Rectal smooth muscle tissue (tissue), 1 donor: ENCODE data around the gene IPO5.

Experiments
- H3K27ac ChIP-seq: one replicate; pipeline ENCODE4 v1.7.0; 2013; ENCODE audit warnings: low read depth, low read length, inconsistent platforms
- H3K27me3 ChIP-seq: one replicate; pipeline ENCODE4 v1.7.0; 2013; ENCODE audit warnings: low read length; ENCODE audit not compliant: control insufficient read depth, insufficient read depth
- H3K36me3 ChIP-seq: one replicate; pipeline ENCODE4 v1.7.0; 2013; ENCODE audit warnings: low read length; ENCODE audit not compliant: control insufficient read depth, insufficient read depth
- H3K4me1 ChIP-seq: one replicate; pipeline ENCODE4 v1.7.0; 2013; ENCODE audit warnings: low read length; ENCODE audit not compliant: control insufficient read depth, insufficient read depth
- H3K4me3 ChIP-seq: one replicate; pipeline ENCODE4 v1.7.0; 2013; ENCODE audit warnings: low read length
- H3K9ac ChIP-seq: one replicate; pipeline ENCODE4 v1.7.0; 2013; ENCODE audit warnings: low read length

The IPO5 gene

DNA sequence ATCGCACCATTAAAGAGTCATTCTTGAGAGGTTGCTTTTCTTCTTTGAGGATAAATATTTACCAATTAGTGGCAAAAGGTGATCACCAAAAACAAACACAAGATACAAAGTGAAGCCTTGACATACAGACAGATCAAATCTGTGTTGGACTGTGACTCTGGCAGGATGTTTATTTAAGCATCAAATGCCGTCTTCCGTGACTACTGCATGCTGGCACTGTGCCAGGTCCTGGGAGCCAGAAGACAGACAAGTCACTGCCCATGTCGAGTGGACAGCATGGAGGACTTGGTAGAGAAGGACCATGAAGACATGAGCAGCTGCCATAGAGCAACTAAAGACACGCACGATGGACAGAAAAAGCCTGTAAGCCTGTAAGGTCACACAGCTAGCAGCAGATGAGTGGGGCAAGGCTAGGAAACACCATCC, 96.6 kb downstream of the IPO5 start:
- H3K4me3 ChIP-seq: no peak overlapping the region
- no peaks in the 10 kb centered on the region for H3K27me3 ChIP-seq
- H3K4me1 ChIP-seq: no peaks in the 10 kb centered on the region
- no peak overlapping the region for H3K9ac ChIP-seq
- no peaks in the 10 kb centered on the region for H3K36me3 ChIP-seq
- H3K27ac ChIP-seq: no peak overlapping the region

DNA sequence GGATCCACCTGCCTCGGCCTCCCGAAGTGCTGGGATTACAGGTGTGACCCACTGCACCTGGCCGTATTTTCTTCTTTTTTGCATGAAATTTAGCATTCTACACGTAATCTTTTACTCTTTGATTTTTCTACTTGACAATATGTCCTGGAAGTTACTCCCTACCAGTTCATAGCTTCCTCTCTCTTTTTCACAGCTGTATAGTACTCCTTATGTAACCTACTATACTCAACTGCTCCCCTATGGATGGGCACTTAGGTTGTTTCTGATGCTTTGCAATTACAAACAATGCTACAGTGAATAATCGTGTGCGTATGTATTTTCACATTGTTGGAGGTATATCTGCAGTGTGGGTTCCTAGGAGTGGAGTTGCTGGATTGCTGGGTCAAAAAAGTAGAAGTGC, 98.9 kb downstream of the IPO5 start:
- H3K4me3 ChIP-seq: no peak overlapping the region
- H3K27me3 ChIP-seq: no peaks in the 10 kb centered on the region
- no peak overlapping the region for H3K27ac ChIP-seq
- H3K4me1 ChIP-seq: no peaks in the 10 kb centered on the region
- H3K9ac ChIP-seq: no peak overlapping the region
- H3K36me3 ChIP-seq: no peaks in the 10 kb centered on the region

DNA sequence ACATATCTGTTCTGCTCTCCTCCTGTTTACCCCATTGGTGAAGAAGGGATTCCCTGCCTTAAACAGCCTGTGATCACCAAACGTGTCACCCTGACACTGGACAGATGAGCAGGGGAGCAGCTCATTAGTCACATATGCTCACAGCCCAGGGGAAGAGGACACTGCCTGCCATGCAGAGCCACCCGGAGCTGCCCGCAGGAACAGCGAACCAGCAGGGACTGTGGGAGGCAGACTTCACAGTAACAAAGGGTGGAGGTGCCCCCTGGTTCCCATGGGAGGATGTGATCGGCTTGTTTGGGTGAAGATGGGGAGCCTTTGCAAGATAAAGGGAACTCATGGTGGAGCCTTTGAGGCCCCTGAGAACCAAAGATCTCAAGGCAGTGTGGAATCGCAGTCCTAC, 100.8 kb downstream of the IPO5 start:
- Histone ChIP-seq H3K36me3 (no peaks in the 10 kb centered on the region), H3K9ac (no peak overlapping the region), H3K27me3 (no peaks in the 10 kb centered on the region), H3K4me3 (no peak overlapping the region), H3K27ac (no peak overlapping the region), H3K4me1 (no peaks in the 10 kb centered on the region)

- Histone ChIP-seq H3K27me3 (no peaks in the 10 kb centered on the region), H3K4me1 (no peaks in the 10 kb centered on the region), H3K9ac (no peak overlapping the region), H3K4me3 (no peak overlapping the region), H3K36me3 (no peaks in the 10 kb centered on the region), H3K27ac (no peak overlapping the region)
Observed at GRCh38 chr13:98055623-98056022, 102.1 kb downstream of the IPO5 start.

- H3K27me3 ChIP-seq: no peaks in the 10 kb centered on the region
Observed at GRCh38 chr13:98056839-98057410, 103.5 kb downstream of the IPO5 start.

DNA sequence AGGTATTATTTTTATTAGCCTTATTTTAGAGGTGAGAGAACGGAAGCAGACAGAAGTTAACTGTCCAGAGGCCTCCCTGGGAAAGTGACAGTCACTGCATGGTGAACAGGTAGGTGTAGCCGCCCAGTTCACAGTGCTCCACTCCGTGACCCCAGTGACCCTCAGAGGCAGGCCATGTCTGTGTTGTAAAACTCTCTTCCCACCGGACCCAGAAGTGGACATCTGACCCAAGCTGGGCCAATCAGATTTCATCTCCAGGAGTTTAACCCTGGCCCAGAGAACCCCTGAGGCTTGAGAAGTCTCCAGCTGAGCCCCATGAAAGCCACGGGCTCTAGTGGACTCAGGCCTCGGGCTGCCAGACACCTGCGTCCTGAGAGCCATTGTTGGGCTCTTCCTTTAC, 105.8 kb downstream of the IPO5 start:
- Histone ChIP-seq H3K27me3 (no peaks in the 10 kb centered on the region), H3K4me1 (no peaks in the 10 kb centered on the region), H3K9ac (no peak overlapping the region), H3K4me3 (no peak overlapping the region), H3K27ac (no peak overlapping the region), H3K36me3 (no peaks in the 10 kb centered on the region)

More at GRCh38 chr13:98056839-98057410, 103.5 kb downstream of the IPO5 start:
- no peaks in the 10 kb centered on the region for H3K4me1 ChIP-seq
- H3K4me3 ChIP-seq: no peak overlapping the region
- H3K9ac ChIP-seq: no peak overlapping the region
- H3K27ac ChIP-seq: no peak overlapping the region
- H3K36me3 ChIP-seq: no peaks in the 10 kb centered on the region

- Histone ChIP-seq H3K27me3 (no peaks in the 10 kb centered on the region), H3K9ac (no peak overlapping the region), H3K36me3 (no peaks in the 10 kb centered on the region), H3K4me3 (no peak overlapping the region), H3K4me1 (no peaks in the 10 kb centered on the region), H3K27ac (no peak overlapping the region)
Observed at GRCh38 chr13:98060282-98060681, 106.8 kb downstream of the IPO5 start.

DNA sequence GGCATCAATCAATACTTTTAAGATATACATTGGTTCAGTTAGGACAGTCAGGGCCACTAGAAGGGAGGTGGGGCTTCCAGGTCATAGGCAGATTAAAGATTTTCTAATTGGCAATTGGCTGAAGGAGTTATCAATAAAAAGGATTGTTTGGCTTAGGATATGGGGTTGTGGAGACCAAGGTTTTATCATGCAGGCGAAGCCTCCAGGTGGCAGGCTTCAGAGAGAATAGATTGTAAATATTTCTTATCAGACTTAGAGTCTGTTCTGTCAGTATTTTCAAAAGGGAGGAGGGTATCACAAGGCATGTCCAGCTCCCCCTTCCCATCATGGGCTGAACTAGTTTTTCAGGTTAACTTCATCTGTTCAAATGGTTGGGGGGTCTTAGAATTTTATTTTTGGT, 112.0 kb downstream of the IPO5 start:
- no peak overlapping the region for H3K9ac ChIP-seq
- H3K27me3 ChIP-seq: no peaks in the 10 kb centered on the region
- H3K36me3 ChIP-seq: no peaks in the 10 kb centered on the region
- H3K4me1 ChIP-seq: no peaks in the 10 kb centered on the region
- no peak overlapping the region for H3K27ac ChIP-seq
- no peak overlapping the region for H3K4me3 ChIP-seq

DNA sequence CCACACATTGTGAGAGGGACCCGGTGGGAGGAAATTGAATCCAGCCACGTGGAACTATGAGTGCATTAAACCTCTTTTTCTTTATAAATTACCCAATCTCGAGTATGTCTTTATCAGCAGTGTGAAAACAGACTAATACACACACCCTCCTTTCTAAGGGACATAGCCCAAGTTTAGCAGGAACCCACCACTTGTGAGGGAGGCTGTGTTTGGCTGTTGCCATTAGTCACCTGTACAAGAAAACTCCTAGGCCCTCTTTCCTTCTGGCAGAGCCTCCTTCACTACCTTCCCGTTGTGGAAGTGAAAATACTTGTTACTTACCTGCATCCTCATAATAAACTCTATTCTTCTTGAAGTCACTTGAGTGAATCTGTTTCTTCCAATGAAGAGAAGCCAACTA, 113.2 kb downstream of the IPO5 start:
- Histone ChIP-seq H3K27me3 (no peaks in the 10 kb centered on the region), H3K4me1 (no peaks in the 10 kb centered on the region), H3K27ac (no peak overlapping the region), H3K36me3 (no peaks in the 10 kb centered on the region), H3K4me3 (no peak overlapping the region), H3K9ac (no peak overlapping the region)

DNA sequence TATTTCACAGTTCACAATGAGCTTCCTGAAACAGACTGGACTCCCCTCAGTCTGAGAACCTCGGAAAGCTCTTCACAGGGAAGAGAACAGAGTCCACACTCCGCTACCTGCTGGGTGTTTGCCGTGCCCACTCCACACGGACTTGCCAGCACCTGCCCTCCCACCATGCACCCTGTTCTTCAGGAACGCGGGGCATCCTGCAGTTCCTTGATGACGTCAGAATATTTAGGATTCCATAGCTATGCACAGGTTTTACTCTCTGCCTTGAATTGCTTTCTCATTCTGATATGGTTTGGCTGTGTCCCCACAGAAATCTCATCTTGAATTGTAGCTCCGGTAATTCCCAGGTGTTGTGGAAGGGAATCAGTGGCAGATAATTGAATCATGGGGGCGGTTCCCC, 115.0 kb downstream of the IPO5 start:
- no peak overlapping the region for H3K9ac ChIP-seq
- H3K36me3 ChIP-seq: no peaks in the 10 kb centered on the region
- no peak overlapping the region for H3K4me3 ChIP-seq
- no peaks in the 10 kb centered on the region for H3K27me3 ChIP-seq
- H3K4me1 ChIP-seq: no peaks in the 10 kb centered on the region
- no peak overlapping the region for H3K27ac ChIP-seq

DNA sequence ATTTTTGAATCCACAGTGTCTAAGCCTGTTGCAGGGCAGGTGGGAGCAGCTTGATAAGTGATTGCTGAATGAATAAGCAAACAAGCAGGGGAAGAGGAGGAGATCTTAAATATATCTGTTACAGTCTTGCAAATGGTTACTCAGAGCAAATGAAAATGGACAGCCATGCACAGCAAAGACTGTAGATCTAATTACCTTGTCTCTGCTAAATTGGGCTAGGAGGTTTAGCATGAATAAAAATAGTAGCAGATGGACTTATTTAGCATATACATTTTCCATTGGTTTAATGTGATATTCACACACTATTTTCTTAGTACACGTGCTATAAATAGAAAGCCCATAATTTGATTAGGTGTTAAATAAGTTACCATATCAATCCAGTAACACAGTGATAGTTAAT, 116.5 kb downstream of the IPO5 start:
- Histone ChIP-seq H3K4me3 (no peak overlapping the region), H3K4me1 (no peaks in the 10 kb centered on the region), H3K27me3 (no peaks in the 10 kb centered on the region), H3K27ac (no peak overlapping the region), H3K9ac (no peak overlapping the region), H3K36me3 (no peaks in the 10 kb centered on the region)

DNA sequence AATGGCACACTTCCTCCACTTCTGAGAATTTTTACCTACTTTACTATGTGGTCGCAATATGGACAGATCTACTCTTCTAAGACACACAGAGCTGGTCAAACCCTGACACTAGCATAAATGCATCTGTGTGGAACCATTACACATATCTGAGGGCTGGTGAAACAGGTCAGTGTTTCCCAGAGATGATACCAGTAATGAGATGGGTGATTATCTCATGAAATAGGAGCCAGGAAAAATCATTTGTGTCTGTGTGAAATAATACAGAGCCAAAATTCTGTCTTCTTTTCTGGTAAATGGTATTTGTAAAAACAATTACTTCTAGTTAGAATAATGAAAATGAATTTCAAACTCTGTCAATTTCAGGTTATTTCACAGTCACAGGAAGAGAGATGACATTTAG, 117.8 kb downstream of the IPO5 start:
- no peak overlapping the region for H3K4me3 ChIP-seq
- H3K27me3 ChIP-seq: no peaks in the 10 kb centered on the region
- no peak overlapping the region for H3K27ac ChIP-seq
- H3K4me1 ChIP-seq: no peaks in the 10 kb centered on the region
- no peaks in the 10 kb centered on the region for H3K36me3 ChIP-seq
- no peak overlapping the region for H3K9ac ChIP-seq

DNA sequence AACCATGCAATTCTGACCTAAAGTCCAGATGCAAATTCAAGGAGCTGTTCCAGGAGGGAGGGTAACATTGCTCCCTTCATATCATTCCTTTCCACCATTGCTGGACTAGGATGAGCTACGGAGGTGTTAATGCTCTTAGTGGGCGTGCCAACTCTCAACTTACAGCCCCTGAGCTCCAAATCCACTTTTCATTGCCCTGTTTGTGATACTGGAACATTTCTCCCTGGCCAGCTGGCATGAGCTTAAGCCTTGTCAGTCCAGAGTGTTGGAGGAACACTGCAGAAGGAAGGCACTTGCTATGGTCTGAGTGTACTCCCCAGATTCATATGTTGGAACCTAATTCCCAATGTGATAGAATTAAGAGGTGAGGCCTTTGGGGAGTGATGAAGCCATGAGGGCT, 119.0 kb downstream of the IPO5 start:
- Histone ChIP-seq H3K27ac (no peak overlapping the region), H3K36me3 (no peaks in the 10 kb centered on the region), H3K27me3 (no peaks in the 10 kb centered on the region), H3K4me1 (no peaks in the 10 kb centered on the region), H3K4me3 (no peak overlapping the region), H3K9ac (no peak overlapping the region)
